Epidermal melanocyte (primary cell): ENCODE data around the gene IGSF8.
"Not testable (repeated sequence)": the region's sequence is repeated elsewhere in the genome, so short reads cannot be mapped to it uniquely, and the experiment has no call there.

ENCODE experiments used
- DNase-seq: peaks from one replicate; pipeline ENCODE4 v3.0.0; 2011; ENCODE audit warnings: low spot score; ENCODE audit not compliant: insufficient read length

IGSF8 gene

DNA sequence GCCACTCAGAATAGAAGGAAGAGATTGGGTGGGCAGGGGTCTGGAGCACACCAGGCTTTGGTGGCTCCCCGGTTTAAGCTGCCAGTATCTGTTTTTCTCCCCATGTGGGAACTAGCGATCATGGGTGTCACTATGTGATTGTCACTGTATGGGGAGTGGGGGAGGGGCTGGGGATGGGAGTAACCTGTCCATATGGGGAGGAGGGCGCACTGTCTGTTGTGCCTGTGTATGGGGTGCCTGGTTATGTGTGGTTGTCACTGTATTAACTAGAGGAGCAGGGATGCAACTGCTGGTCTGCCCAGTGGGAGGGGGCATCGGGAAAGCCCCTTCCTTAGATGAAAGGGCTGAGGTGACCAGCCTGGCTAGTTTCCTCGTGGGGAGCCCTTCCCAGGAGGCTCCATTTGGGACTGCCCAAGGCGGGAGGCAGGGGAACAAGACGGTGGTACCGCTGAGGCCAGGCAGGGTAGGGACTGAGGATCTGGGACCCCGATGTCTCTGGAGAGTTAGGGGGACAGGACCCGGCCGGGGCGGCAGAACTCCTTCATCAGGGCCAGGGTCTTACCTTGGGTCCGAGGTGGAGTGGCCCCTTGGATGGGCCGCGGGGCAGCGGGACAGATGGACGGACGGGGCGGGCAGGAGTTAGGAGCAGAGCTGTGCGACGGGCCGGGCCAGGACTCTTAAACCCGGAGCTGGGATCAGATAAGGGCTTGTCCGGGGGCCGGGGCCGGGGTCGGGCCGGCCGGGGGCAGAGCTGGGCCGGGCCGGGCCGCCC lies 28.8 kb downstream of the IGSF8 start, which contains the start of gene KCNJ10:
KCNJ10 (minus strand) TSS at position 701 of the 772 bp plus-strand sequence. CDS start 27,628 bp downstream, outside the sequence.
- no peak for DNase-seq

GRCh38 chr1:160068225-160068624 lies 30.2 kb downstream of the IGSF8 start:
- no peak for DNase-seq

DNA sequence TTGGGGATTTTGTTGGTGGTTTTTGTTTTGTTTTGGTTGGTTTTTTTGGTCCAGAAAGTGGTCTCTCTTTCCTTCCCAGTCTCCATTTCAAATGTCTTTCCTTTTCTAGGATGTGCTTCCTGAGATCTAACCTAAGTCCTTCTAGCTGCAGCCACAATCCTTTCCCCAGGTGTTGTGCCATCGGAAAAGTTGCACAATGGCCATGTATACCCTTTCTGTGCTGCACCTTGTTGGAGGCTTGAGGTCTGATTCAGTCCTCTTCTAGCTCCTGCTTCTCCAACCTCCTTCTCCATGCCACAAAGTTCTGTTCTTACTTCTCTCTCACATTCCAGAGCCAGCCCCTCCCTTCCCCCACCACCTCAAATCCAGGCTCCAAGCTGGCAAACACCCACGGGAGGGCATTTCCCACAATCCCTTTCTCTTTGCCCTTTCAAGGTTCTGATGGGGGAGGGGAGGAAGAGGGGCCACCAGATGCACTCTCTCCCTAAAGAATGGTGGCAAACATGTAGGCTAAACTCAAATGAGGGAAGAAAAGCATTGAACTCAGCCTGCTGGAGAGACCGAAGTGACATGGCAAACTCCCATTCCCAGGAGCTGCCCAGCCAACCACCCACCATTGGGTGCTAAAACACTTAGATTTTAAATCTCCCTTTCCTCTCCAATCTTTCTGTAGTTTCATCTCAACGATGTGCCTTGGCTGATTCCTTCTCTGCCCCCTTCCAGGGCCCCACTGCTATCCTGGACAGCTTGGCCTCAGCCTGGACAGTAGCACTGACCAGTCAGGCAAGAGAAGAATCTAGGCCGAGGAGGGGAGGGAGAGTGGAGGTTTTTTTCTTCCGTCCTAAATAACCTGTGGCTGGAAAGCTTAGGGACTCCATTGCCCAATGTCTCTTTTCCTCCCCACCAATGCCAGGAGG lies 31.3 kb downstream of the IGSF8 start:
- DNase-seq: no peak

DNA sequence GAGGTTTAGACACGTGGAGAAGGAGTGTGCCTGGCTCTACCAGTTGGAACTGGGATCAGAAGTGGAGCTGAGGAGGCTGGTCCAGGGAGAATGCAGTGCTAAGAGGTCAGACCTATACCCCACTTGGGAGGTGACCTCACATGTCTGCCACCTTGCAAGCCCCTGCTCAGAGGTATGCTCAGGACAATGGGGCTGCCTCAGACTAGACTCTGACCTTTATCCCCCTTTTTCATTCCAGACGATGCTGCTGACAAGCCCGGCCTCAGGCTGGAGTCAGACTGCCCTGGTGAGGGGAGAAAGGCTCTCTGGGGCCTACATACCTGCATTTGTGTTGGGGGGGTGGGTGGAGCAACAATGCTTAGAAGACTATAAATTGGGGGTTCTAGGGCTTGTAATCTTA lies 33.7 kb downstream of the IGSF8 start:
- DNase-seq: no peak

GRCh38 chr1:160064164-160064563 lies 34.3 kb downstream of the IGSF8 start:
- DNase-seq: no peak

DNA sequence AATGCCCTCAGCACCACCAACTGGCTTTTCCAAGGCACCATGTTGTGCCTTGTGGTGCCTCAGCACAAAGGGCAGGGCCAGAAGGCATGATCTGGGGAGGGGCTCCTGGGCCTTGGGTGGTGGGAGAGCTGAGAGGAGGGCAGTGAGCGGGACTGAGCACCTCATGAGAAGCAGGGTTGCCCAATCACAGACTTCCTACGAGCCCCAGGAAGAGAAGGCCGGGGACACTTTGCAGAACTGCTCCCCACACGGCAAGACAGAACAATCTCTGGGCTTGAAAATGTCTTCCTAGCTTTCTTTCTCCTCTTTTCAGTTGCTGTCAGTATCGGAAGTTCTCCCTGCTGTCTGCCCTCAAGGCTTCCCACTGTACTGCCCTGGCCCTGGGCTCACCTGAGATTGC lies 35.2 kb downstream of the IGSF8 start:
- no peak for DNase-seq

- no peak for DNase-seq
These were observed 36.2 kb downstream of the IGSF8 start for GRCh38 chr1:160062230-160062532.

DNA sequence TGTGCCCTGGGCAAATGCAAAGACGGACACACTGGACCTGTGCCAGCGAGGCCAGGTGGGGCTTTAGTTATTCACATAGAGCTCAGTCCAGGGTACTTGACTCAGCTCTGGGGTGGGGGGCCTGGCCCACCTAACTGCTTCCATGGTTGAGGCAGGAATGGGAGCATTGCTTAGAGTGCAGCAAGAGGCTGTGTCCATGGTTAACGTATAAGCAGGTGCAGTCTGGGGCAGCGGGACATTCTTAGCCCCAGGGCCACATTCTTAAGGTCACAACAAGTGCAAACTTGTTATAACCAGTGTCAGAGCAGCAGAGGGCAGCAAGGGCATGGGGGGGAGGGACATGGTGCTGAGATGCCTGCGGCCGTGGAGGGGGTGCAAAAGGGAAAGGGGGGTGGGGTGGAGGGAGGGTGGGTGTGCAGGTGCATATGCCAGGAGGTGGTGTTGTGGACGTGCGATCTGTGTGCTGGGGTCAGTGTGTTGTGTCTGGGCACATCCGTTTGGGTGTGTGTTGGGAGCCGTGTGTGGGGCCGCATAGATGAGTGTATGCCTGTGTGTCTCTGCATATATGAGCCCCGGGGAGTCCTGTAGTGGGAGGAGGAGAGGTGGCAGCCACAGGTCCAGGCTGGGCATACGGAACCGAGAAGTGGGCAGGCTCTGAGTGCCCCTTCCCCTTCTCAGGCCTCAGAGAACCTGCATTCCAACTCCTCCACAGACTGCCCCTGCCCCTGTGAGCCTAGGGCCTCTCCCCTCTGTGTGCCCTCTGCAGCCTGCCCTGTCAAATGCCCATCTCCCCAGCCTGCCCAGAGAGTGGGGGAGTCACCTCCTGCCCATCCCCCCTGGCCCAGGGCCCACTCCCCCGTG lies 36.8 kb downstream of the IGSF8 start:
- no peak for DNase-seq

DNA sequence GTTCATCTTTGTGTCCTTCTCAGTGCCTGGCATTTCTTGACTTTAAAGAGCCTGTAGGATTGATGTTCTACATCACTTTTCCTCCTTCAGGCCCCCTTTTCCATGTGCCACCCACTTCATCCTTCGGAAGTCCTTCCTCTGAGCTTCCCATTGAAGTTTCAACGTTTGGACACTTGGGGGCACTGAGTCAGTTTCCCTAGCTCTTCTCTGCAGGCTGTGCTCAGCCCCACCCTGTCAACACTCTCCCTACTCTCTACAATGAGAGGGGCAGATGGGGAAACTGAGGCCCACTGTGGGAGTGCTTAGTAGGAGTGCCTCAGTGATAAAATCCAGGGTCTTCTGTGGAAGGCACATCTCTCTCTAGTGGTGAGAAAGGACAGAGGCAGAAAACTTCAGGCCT lies 40.3 kb downstream of the IGSF8 start:
- DNase-seq: no peak

- DNase-seq: no peak
These were observed 41.7 kb downstream of the IGSF8 start for GRCh38 chr1:160056648-160057169.

GRCh38 chr1:160053548-160054365 lies 44.7 kb downstream of the IGSF8 start:
- no peak for DNase-seq

- DNase-seq: no peak
These were observed 45.5 kb downstream of the IGSF8 start for GRCh38 chr1:160052936-160053335.

- DNase-seq: no peak
These were observed 47.8 kb downstream of the IGSF8 start for GRCh38 chr1:160050619-160051018.

- DNase-seq: not testable (repeated sequence)
These were observed 48.2 kb downstream of the IGSF8 start for GRCh38 chr1:160050182-160050581.

DNA sequence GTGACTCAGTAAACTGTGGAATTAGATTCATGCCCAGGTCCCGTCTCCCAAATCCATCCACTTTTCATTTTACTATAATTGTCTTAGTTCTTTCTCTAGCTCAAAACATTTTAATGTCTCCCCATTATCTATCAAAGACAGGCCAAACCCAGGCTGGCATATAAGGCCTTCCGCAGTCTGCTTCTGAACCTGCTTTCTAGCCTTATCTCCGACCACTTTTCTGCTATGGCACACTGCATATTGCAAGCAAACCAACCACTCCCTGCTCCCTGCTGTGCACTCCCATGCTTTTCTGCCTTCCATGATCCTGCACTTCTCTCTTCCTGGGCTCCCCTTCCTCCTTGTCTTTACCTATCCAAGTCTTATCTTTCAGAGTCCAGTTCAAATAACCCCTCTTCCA lies 49.3 kb downstream of the IGSF8 start:
- DNase-seq: no peak

- DNase-seq: no peak
These were observed 50.1 kb downstream of the IGSF8 start for GRCh38 chr1:160048335-160048734.

DNA sequence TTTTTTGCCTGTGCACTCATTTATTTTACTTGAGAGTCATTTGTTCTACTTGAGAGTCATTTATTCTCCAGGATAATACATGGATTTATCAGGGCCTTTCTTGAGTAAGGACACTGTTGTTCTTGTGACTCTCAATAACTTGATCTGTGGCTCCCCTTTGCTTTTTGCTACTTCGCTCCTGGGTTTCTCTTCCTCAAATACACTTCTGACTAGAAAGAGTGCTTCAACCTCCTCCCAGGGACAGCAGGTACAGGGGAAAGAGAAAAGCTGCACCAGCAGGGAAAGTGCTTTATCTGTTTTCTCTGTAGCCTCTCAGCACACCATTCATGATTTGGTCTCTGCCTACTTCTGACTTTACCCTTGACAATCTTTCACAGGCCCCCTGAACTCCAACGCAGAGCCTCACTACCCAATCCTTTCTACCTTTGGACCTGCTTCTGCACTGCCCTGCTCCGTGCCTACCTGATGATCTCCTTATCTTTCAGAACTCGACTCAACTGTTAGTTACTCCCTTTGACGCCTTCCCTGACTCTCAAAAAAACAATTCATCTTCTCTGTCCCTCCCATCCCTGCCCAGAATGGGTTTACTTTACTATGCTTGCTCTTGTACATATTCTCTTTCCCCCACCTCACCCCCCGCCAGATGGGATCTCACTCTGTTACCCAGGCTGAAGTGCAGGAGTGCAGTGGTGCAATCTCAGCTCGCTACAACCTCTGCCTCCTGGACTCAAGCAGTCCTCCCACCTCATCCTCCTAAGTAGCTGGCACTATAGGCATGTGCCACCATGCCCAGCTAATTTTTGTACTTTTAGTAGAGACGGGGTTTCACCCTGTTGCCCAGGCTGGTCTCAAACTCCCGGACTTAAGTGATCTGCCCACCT lies 51.1 kb downstream of the IGSF8 start:
- DNase-seq: no peak

DNA sequence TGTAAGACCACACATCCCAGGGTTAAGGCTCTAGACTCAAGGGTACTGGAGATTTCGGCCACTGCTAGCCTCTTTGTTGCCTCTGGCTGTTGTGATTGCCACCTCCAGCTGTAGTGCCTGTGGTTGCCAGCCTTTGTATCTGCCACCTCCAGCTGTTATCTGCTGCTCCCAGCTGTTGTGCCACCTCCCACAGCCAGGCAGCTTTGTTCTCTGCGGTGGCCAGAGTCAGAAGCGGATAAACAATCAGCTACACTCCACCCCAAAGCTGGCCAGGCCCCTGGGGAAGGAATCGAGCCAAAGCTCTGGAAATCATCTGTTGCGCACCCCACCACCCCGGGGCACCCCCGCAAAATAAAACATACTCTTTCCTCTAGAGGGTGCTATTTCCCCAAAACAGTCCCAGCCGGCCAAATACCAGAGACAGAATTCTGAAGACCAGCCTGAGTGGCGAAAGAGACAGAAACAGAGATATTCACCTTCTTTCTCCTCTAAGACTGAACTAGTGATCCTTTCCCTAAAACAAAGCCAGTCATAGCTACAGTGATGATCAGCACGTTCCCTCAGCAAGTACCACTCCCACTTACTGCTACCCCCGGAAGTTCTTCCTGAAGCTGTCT lies 51.8 kb downstream of the IGSF8 start:
- peak; percentile 50 for DNase-seq

DNA sequence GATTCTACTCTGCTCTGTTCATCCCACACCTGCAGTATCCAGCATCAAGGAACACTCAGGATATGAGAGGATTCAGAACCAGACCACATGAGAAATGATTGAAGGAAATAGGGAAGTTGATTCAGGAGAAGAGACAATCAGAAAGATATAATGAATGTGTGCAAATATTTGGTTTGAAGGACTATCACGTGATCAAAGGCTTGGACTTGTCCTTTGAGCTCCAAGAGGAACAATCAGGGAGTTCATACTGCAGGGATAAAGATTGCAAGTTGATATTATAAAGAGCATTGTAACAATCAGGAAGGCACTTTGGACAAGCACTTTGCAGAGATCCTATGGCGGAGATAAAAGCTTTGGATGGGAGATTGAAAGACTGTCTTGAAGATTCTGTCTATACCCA lies 52.8 kb downstream of the IGSF8 start:
- DNase-seq: no peak
